ENCODE results near the gene MIS18BP1. TPM values are rescaled to one million over a fixed set of nuclear protein-coding genes. Genes with fewer than 3 reads are reported as not detected.

MIS18BP1 gene
- total and polyA plus RNA-seq, 10 of the 15 experiments (the other 5 are each of a cell fraction or from before 2014, with no cell fraction given): 16.9 to 88.9 (median 57.0) TPM

DNA sequence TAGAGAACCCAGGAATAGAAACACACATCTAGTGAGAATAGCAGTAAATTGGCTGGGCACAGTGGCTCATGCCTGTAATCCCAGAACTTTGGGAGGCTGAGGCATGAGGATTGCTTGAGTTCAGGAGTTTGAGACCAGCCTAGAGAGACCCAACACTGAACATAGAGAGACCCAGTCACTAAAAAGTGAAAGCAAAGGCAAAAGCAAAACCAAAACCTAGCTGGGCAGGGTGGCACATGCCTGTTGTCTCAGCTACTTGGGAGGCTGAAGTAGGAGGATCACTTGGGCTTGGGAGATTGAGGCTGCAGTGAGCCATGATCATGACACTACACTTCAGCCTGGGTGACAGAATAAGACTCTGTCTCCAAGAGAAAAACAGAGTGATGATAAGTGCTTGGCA, 37.5 kb upstream of the MIS18BP1 start:
- Histone ChIP-seq H3K4me1 (ENCODE audit: control insufficient read depth, insufficient read depth, low read length) (no peaks in the 10 kb centered on the region), H3K9ac (ENCODE audit: control insufficient read depth, insufficient read depth, low read length) (no peak overlapping the region), H3K9me3 (replicated peaks; ENCODE audit: control insufficient read depth, insufficient read depth, low read length) (no peaks in the 10 kb centered on the region), H3K27ac (ENCODE audit: control insufficient read depth, insufficient read depth) (no peak overlapping the region), H2AFZ (ENCODE audit: control insufficient read depth, low read depth, low read length) (no peak overlapping the region; the same call in 1 of the 2 replicates), H4K20me1 (ENCODE audit: control insufficient read depth, insufficient read depth) (no peaks in the 10 kb centered on the region), H3K36me3 (ENCODE audit: control insufficient read depth in 2 of 2, insufficient read depth in 2 of 2, low read length in 1 of 2) (no peaks in the 10 kb centered on the region), H3K27me3 (replicated peaks in 1 of 2; ENCODE audit: control insufficient read depth in 2 of 2, insufficient read depth in 2 of 2, low read length in 1 of 2) (no peaks in the 10 kb centered on the region), H3K4me2 (ENCODE audit: control insufficient read depth, insufficient read depth) (no peak overlapping the region), H3K4me3 (no peak overlapping the region), H3K79me2 (ENCODE audit: control insufficient read depth, insufficient read depth, low read length) (no peaks in the 10 kb centered on the region)
- ATAC-seq (peak; percentile 76), FAIRE-seq (no peak), DNase-seq (ENCODE audit: low read depth, low spot score) (no peak)
- ChIA-PET CTCF (interaction anchor here (1.5 to 1.8 kb wide), 2 partner anchors 11 to 22 kb away, joined by 3 to 4 read pairs; no protein-coding TSS in a partner anchor), SMC1A (ENCODE audit: uncharacterized antibody, unreplicated experiment) (interaction anchor here (1.0 kb wide), 2 partner anchors 20 to 89 kb away, joined by 3 read pairs; no protein-coding TSS in a partner anchor), RAD21 (ENCODE audit: unreplicated experiment) (no interaction called here), POLR2A (no interaction called here)
- TF ChIP-seq BHLHE40 (IDR thresholded peaks at IDR 0.05; ENCODE audit: borderline replicate concordance in 1 of 2, low read depth in 2 of 2, low read length in 1 of 2): 0 out of 4 replicates have a peak, but pooled peaks of 1 of the 2 experiments have one; percentile 11
- TF ChIP-seq HDGF (IDR thresholded peaks at IDR 0.05): no peak
- no TSS peak for BruUV-seq (replicated peaks)
- in situ Hi-C loops (cut with MboI) (no loop called here), intact Hi-C loops (cut with micrococcal nuclease; ENCODE audit: unreplicated experiment) (no loop called here)

DNA sequence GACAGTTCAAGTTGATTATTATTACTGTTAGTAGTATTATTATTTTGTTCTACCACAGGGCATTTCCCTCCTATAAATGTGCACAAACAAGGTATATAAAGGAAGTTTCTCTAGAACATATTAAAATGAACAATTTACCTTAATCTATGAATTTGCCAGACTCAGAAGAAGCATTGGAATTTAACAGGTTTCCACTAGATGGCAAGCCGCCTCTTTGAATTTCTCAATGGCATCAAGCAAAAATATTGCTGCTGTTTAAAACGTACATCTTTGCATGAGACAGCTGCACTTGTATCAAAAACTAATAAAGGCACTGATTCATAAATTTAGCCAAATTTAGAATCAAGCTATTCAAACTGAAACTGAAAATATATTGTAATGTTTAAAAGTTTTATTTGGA, 34.6 kb upstream of the MIS18BP1 start:
- CTCF ChIA-PET: no interaction called here
- DNase-seq (ENCODE audit: low read depth, low spot score) (no peak), ATAC-seq (no peak), FAIRE-seq (no peak)
- no peak overlapping the region for H3K27ac ChIP-seq (ENCODE audit: control insufficient read depth, insufficient read depth)
- H3K4me1 ChIP-seq (ENCODE audit: control insufficient read depth, insufficient read depth, low read length): no peaks in the 10 kb centered on the region
- RAD21 ChIA-PET (ENCODE audit: unreplicated experiment): no interaction called here
- intact Hi-C loops (cut with micrococcal nuclease; ENCODE audit: unreplicated experiment) (no loop called here), in situ Hi-C loops (cut with MboI) (no loop called here)
- WGBS (ENCODE audit: insufficient coverage, insufficient replicate concordance, low lambda C conversion rate, missing lambda C conversion rate): 17% methylated on average over 2 of the region's 2 CpGs
- SMC1A ChIA-PET (ENCODE audit: uncharacterized antibody, unreplicated experiment): interaction anchor here (0.5 kb wide), 1 partner anchor 1631 kb away, joined by 3 read pairs; no protein-coding TSS in a partner anchor
- H2AFZ ChIP-seq (ENCODE audit: control insufficient read depth, low read depth, low read length): no peak overlapping the region
- H3K79me2 ChIP-seq (ENCODE audit: control insufficient read depth, insufficient read depth, low read length): no peaks in the 10 kb centered on the region
- H3K4me3 ChIP-seq: no peak overlapping the region
- no peaks in the 10 kb centered on the region for H3K9me3 ChIP-seq (replicated peaks; ENCODE audit: control insufficient read depth, insufficient read depth, low read length)
- BruUV-seq (replicated peaks): no TSS peak
- no peak overlapping the region for H3K9ac ChIP-seq (ENCODE audit: control insufficient read depth, insufficient read depth, low read length)
- H4K20me1 ChIP-seq (ENCODE audit: control insufficient read depth, insufficient read depth): no peaks in the 10 kb centered on the region
- no peak overlapping the region for H3K4me2 ChIP-seq (ENCODE audit: control insufficient read depth, insufficient read depth)
- H3K27me3 ChIP-seq (replicated peaks in 1 of 2; ENCODE audit: control insufficient read depth in 2 of 2, insufficient read depth in 2 of 2, low read length in 1 of 2): no peaks in the 10 kb centered on the region
- H3K36me3 ChIP-seq (ENCODE audit: control insufficient read depth in 2 of 2, insufficient read depth in 2 of 2, low read length in 1 of 2): no peaks in the 10 kb centered on the region
- POLR2A ChIA-PET: no interaction called here
- no peak for TF ChIP-seq NFYB (IDR thresholded peaks at IDR 0.05; ENCODE audit: insufficient read depth, low read depth, low read length)
- TF ChIP-seq, protein P1, sequence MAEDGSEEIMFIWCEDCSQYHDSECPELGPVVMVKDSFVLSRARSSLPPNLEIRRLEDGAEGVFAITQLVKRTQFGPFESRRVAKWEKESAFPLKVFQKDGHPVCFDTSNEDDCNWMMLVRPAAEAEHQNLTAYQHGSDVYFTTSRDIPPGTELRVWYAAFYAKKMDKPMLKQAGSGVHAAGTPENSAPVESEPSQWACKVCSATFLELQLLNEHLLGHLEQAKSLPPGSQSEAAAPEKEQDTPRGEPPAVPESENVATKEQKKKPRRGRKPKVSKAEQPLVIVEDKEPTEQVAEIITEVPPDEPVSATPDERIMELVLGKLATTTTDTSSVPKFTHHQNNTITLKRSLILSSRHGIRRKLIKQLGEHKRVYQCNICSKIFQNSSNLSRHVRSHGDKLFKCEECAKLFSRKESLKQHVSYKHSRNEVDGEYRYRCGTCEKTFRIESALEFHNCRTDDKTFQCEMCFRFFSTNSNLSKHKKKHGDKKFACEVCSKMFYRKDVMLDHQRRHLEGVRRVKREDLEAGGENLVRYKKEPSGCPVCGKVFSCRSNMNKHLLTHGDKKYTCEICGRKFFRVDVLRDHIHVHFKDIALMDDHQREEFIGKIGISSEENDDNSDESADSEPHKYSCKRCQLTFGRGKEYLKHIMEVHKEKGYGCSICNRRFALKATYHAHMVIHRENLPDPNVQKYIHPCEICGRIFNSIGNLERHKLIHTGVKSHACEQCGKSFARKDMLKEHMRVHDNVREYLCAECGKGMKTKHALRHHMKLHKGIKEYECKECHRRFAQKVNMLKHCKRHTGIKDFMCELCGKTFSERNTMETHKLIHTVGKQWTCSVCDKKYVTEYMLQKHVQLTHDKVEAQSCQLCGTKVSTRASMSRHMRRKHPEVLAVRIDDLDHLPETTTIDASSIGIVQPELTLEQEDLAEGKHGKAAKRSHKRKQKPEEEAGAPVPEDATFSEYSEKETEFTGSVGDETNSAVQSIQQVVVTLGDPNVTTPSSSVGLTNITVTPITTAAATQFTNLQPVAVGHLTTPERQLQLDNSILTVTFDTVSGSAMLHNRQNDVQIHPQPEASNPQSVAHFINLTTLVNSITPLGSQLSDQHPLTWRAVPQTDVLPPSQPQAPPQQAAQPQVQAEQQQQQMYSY (CRISPR knock-in tag; IDR thresholded peaks at IDR 0.05): no peak
- no peak for TF ChIP-seq ZNF274 (IDR thresholded peaks at IDR 0.05; ENCODE audit: insufficient read depth, insufficient read length)
- TF ChIP-seq GATAD2B (conservative IDR thresholded peaks at IDR 0.05; ENCODE audit: low read depth): no peak
- TF ChIP-seq CHD1 (IDR thresholded peaks at IDR 0.05; ENCODE audit: low read depth, low read length): no peak
- no peak for TF ChIP-seq ASH2L (IDR thresholded peaks at IDR 0.05; ENCODE audit: borderline replicate concordance, low read depth)
- no peak for TF ChIP-seq NR2C1 (IDR thresholded peaks at IDR 0.05)
- no peak for TF ChIP-seq HDGF (IDR thresholded peaks at IDR 0.05)
- no peak for TF ChIP-seq MTA3 (IDR thresholded peaks at IDR 0.05; ENCODE audit: borderline replicate concordance, low read length)
- no peak for TF ChIP-seq CHD4 (IDR thresholded peaks at IDR 0.05)
- TF ChIP-seq RAD21 (IDR thresholded peaks at IDR 0.05; ENCODE audit: insufficient read depth, low read depth, low read length): peak; percentile 47; the same call in 1 of the 2 replicates
- TF ChIP-seq BHLHE40 (IDR thresholded peaks at IDR 0.05; ENCODE audit: borderline replicate concordance in 1 of 2, low read depth in 2 of 2, low read length in 1 of 2): no peak
- peak; percentile 27; the same call in 1 of the 2 replicates for TF ChIP-seq MEF2A (IDR thresholded peaks at IDR 0.05; ENCODE audit: insufficient read depth, low read depth, low read length)
- no peak for TF ChIP-seq GABPA (IDR thresholded peaks at IDR 0.05; ENCODE audit: low read depth)
- peak; percentile 34; the same call in 1 of the 2 replicates for TF ChIP-seq NFIC (IDR thresholded peaks at IDR 0.05; ENCODE audit: low read depth, low read length)
